ENCODE data around the gene NR2C1. TPM values are rescaled to one million over a fixed set of nuclear protein-coding genes. Genes with fewer than 3 reads are reported as not detected.
"Not testable (repeated sequence)": the region's sequence is repeated elsewhere in the genome, so short reads cannot be mapped to it uniquely, and the experiment has no call there.

NR2C1 gene
- total RNA-seq, 1 donor from 2014 or later: 44.3 TPM

GRCh38 chr12:95099270-95099790, 25.9 kb upstream of the NR2C1 start:
- H3K4me3 Mint-ChIP-seq (ENCODE audit: unreplicated experiment): no peak overlapping the region
- no peaks in the 10 kb centered on the region for H3K27me3 Mint-ChIP-seq (ENCODE audit: low read depth, unreplicated experiment)

GRCh38 chr12:95096852-95097251, 23.4 kb upstream of the NR2C1 start:
- no peak overlapping the region for H2AFZ ChIP-seq (ENCODE audit: low read depth, low read length)
- H3K27me3 ChIP-seq (ENCODE audit: insufficient read depth, low read length): no peaks in the 10 kb centered on the region
- no peaks in the 10 kb centered on the region for H3K9me3 ChIP-seq (ENCODE audit: insufficient read depth, low read depth, low read length)
- Mint-ChIP-seq H3K27ac (ENCODE audit: unreplicated experiment) (no peak overlapping the region), H3K27me3 (ENCODE audit: low read depth, unreplicated experiment) (no peaks in the 10 kb centered on the region), H3K9me3 (ENCODE audit: unreplicated experiment) (no peaks in the 10 kb centered on the region), H3K4me1 (ENCODE audit: low read depth, unreplicated experiment) (peaks cover 7% of the 10 kb centered on the region), H3K4me3 (ENCODE audit: unreplicated experiment) (no peak overlapping the region), H3K36me3 (ENCODE audit: low read depth, unreplicated experiment) (peaks cover 7% of the 10 kb centered on the region)
- no peak overlapping the region for H3K9ac ChIP-seq (ENCODE audit: low read length)
- H3K27ac ChIP-seq (ENCODE audit: low read depth, low read length): no peak overlapping the region
- peak overlapping the region; percentile 27 for H3K4me2 ChIP-seq (ENCODE audit: low read length)
- H4K20me1 ChIP-seq (ENCODE audit: insufficient read depth, low read length): no peaks in the 10 kb centered on the region
- peaks cover 19% of the 10 kb centered on the region for H3K4me1 ChIP-seq (ENCODE audit: insufficient read depth, low read length)
- FAIRE-seq: no peak
- no peak overlapping the region for H3K4me3 ChIP-seq (ENCODE audit: insufficient read depth, low read depth, low read length)
- H3K36me3 ChIP-seq (ENCODE audit: insufficient read depth, low read length): peaks cover 3% of the 10 kb centered on the region
- H3K79me2 ChIP-seq (ENCODE audit: insufficient read depth, low read length): no peaks in the 10 kb centered on the region
- peak; percentile 80 for DNase-seq (ENCODE audit: low read depth)
- TF ChIP-seq CTCF (IDR thresholded peaks at IDR 0.05; ENCODE audit: insufficient read depth, low read depth, low read length): no peak
- TF ChIP-seq EZH2 (IDR thresholded peaks at IDR 0.05; ENCODE audit: insufficient read depth, low read length): no peak

More at GRCh38 chr12:95099270-95099790, 25.9 kb upstream of the NR2C1 start:
- peaks cover 9% of the 10 kb centered on the region for H3K36me3 Mint-ChIP-seq (ENCODE audit: low read depth, unreplicated experiment)
- FAIRE-seq: no peak
- no peaks in the 10 kb centered on the region for H3K79me2 ChIP-seq (ENCODE audit: insufficient read depth, low read length)
- peaks cover 3% of the 10 kb centered on the region for H3K36me3 ChIP-seq (ENCODE audit: insufficient read depth, low read length)
- H3K27ac ChIP-seq (ENCODE audit: low read depth, low read length): no peak overlapping the region
- no peaks in the 10 kb centered on the region for H3K27me3 ChIP-seq (ENCODE audit: insufficient read depth, low read length)
- H3K4me2 ChIP-seq (ENCODE audit: low read length): no peak overlapping the region
- no peaks in the 10 kb centered on the region for H3K9me3 ChIP-seq (ENCODE audit: insufficient read depth, low read depth, low read length)
- H3K9ac ChIP-seq (ENCODE audit: low read length): no peak overlapping the region
- H3K4me1 ChIP-seq (ENCODE audit: insufficient read depth, low read length): peaks cover 36% of the 10 kb centered on the region
- no peak overlapping the region for H3K27ac Mint-ChIP-seq (ENCODE audit: unreplicated experiment)
- peaks cover 16% of the 10 kb centered on the region for H3K4me1 Mint-ChIP-seq (ENCODE audit: low read depth, unreplicated experiment)
- H3K4me3 ChIP-seq (ENCODE audit: insufficient read depth, low read depth, low read length): no peak overlapping the region
- no peak for DNase-seq (ENCODE audit: low read depth)
- TF ChIP-seq CTCF (IDR thresholded peaks at IDR 0.05; ENCODE audit: insufficient read depth, low read depth, low read length): no peak
- no peaks in the 10 kb centered on the region for H3K9me3 Mint-ChIP-seq (ENCODE audit: unreplicated experiment)
- H2AFZ ChIP-seq (ENCODE audit: low read depth, low read length): no peak overlapping the region
- H4K20me1 ChIP-seq (ENCODE audit: insufficient read depth, low read length): no peaks in the 10 kb centered on the region

- H3K27me3 ChIP-seq (ENCODE audit: insufficient read depth, low read length): no peaks in the 10 kb centered on the region
- peaks cover 19% of the 10 kb centered on the region for H3K4me1 ChIP-seq (ENCODE audit: insufficient read depth, low read length)
- no peak for DNase-seq (ENCODE audit: low read depth)
- H3K27ac ChIP-seq (ENCODE audit: low read depth, low read length): no peak overlapping the region
- peak overlapping the region; percentile 27 for H3K4me2 ChIP-seq (ENCODE audit: low read length)
- Mint-ChIP-seq H3K27me3 (ENCODE audit: low read depth, unreplicated experiment) (no peaks in the 10 kb centered on the region), H3K9me3 (ENCODE audit: unreplicated experiment) (no peaks in the 10 kb centered on the region), H3K4me1 (ENCODE audit: low read depth, unreplicated experiment) (peaks cover 7% of the 10 kb centered on the region), H3K36me3 (ENCODE audit: low read depth, unreplicated experiment) (peaks cover 7% of the 10 kb centered on the region), H3K27ac (ENCODE audit: unreplicated experiment) (no peak overlapping the region), H3K4me3 (ENCODE audit: unreplicated experiment) (no peak overlapping the region)
- no peaks in the 10 kb centered on the region for H3K79me2 ChIP-seq (ENCODE audit: insufficient read depth, low read length)
- H3K36me3 ChIP-seq (ENCODE audit: insufficient read depth, low read length): peaks cover 3% of the 10 kb centered on the region
- H2AFZ ChIP-seq (ENCODE audit: low read depth, low read length): no peak overlapping the region
- H3K9me3 ChIP-seq (ENCODE audit: insufficient read depth, low read depth, low read length): no peaks in the 10 kb centered on the region
- no peak overlapping the region for H3K9ac ChIP-seq (ENCODE audit: low read length)
- H3K4me3 ChIP-seq (ENCODE audit: insufficient read depth, low read depth, low read length): no peak overlapping the region
- FAIRE-seq: no peak
- TF ChIP-seq CTCF (IDR thresholded peaks at IDR 0.05; ENCODE audit: insufficient read depth, low read depth, low read length) (no peak), EZH2 (IDR thresholded peaks at IDR 0.05; ENCODE audit: insufficient read depth, low read length) (no peak)
- H4K20me1 ChIP-seq (ENCODE audit: insufficient read depth, low read length): no peaks in the 10 kb centered on the region
These were observed 23.0 kb upstream of the NR2C1 start for GRCh38 chr12:95096378-95096777.

GRCh38 chr12:95095866-95096265, 22.4 kb upstream of the NR2C1 start:
- not testable (repeated sequence) for H3K4me1 Mint-ChIP-seq (ENCODE audit: low read depth, unreplicated experiment); H3K4me2 ChIP-seq (ENCODE audit: low read length); H4K20me1 ChIP-seq (ENCODE audit: insufficient read depth, low read length); H3K9me3 Mint-ChIP-seq (ENCODE audit: unreplicated experiment); H3K27me3 ChIP-seq (ENCODE audit: insufficient read depth, low read length); H3K4me3 Mint-ChIP-seq (ENCODE audit: unreplicated experiment); H3K27ac ChIP-seq (ENCODE audit: low read depth, low read length); FAIRE-seq; H3K36me3 ChIP-seq (ENCODE audit: insufficient read depth, low read length); H3K4me3 ChIP-seq (ENCODE audit: insufficient read depth, low read depth, low read length); H3K27ac Mint-ChIP-seq (ENCODE audit: unreplicated experiment); H3K36me3 Mint-ChIP-seq (ENCODE audit: low read depth, unreplicated experiment); H2AFZ ChIP-seq (ENCODE audit: low read depth, low read length); H3K27me3 Mint-ChIP-seq (ENCODE audit: low read depth, unreplicated experiment); H3K9ac ChIP-seq (ENCODE audit: low read length); H3K79me2 ChIP-seq (ENCODE audit: insufficient read depth, low read length); DNase-seq (ENCODE audit: low read depth); H3K9me3 ChIP-seq (ENCODE audit: insufficient read depth, low read depth, low read length)
- H3K4me1 ChIP-seq (ENCODE audit: insufficient read depth, low read length): peaks cover 19% of the 10 kb centered on the region

Data from astrocyte (in vitro differentiated cells and primary cell).